NAMALWA (cell line): ENCODE measurements around the gene FBP1.
A peak's percentile ranks its signal among the peaks of the same experiment; 100 is the strongest.

Source experiments
- DNase-seq: peaks from one replicate; pipeline ENCODE4 v3.0.0-alpha.2; 2015; ENCODE audit warnings: low spot score

FBP1 gene

DNA sequence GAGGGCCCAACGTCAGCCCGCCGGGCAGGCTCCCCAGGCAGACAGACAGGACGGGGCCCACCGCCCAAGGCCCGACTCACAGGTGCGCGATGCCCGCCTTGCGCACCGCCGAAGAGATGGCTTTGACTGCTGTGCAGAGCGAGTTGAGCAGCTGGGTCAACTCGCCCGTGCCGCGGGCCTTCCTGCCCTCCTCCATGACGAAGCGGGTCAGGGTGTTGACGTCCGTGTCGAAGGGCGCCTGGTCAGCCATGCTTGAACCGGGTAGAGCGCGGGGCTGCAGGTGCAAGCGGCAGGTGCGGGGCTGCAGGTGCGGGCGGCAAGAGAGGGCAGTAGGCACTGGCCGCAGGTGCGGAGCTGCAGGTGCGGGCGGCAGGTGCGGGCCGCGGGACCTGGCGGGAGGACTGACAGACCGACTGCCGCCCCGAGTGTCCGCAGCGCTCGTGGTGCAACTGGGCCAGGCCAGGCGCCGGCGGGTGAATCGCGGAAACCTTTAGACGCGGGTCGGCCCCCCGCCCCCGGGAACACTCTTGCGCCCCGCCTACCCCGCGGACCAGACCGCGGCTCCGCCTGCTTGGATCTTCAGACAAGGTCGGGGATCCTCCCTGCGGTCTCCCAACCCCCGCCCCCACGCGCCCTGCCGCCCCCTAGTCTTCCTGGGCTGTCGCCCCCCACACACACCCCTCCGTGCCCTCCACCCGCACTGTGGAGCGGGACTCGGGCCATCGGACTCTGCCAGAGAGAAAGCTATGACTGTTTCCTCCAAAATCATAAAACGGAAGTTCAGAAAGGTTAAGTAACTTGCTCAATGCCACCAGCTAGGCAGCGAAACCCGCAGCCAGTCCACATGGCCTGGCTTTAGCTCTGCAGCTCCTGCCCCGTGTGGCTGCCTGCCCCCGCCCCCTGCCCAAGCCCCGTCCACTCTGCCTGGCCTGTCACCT lies at the start of gene FBP1:
TSS of gene FBP1 (minus strand) at position 458 of the 938 bp plus-strand sequence. CDS start at position 250, 208 bp downstream.
- no peak for DNase-seq

DNA sequence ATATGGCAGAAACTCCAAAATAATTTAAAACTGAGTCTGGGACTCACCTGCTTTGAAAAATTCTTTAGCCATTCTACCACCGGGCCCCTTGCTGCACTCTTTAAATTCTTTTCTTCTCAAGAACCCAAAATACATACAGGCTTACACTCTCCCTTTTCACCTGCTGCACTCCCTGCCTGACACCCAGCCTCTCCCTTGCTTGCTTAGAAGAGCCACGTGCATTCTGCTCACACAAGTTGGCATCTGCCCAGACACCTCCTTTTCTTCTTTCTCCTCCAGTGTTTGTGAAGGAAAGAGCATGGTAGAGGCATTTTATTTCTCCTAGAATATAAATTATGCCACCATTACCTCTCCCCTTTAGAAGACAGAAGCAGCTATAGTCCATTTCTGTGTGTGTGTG lies 48.1 kb upstream of the FBP1 start:
- DNase-seq, result no peak

DNA sequence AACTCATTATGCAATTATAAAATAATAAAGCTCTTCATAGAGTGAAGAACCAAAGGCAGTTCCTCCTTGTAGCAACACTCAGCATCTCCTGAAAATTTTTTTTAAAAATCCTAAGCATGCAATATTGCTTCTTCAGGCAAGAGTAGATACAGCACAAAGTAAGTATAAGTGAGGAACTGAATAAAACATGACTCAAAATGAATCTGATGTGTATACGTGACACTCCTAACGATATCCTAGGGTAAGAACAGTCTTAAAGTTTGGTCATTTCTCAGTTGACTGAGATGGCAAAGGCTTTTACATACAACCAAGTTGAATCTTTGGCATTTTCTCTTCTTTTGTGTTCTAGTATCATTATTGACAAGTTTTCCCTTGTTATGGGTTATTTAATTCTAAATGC lies 46.0 kb upstream of the FBP1 start:
- no peak for DNase-seq

DNA sequence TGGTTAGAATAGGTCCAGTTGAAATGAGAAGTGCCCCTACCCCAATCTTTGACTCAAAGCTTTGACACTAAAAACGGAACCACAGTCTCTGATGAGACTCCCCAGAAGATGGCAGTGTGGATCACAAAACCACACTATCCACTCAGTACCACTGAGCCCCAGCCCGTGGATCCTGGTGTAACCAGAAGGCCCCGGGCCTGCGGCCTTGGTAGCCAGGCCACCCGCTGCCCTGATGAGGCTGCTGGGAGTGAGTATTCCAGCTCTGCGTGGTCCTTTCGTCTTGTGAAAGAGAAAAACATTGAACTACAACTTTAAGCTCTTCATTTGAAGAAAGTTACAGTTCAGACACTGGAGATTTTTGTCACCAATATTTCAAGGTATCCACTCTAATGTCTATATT lies 42.2 kb upstream of the FBP1 start:
- peak; percentile 82 for DNase-seq

- no peak for DNase-seq
Observed at GRCh38 chr9:94680621-94681020, 41.3 kb upstream of the FBP1 start.

GRCh38 chr9:94680020-94680419 lies 40.7 kb upstream of the FBP1 start:
- no peak for DNase-seq

DNA sequence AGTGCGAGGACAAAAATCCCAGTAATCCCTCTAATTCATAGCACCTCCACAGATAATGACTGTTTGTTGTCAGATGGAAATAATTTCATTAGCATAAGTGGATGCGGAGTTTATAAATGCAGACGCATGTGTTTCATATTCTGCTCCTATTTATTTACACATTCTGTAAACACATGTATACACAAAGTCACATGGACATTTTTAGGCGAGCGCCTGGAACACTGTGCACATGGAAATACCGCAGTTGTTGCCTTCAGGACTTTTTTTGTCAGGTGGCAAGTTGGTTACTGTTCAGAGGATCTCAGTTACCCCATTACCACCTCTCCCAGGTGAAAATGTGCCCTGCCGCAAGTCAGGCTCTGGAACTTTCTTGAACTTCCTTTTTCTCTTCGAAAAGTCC lies 40.3 kb upstream of the FBP1 start:
- DNase-seq, result no peak

GRCh38 chr9:94677929-94678328 lies 38.6 kb upstream of the FBP1 start:
- DNase-seq, result no peak

GRCh38 chr9:94676446-94677131 lies 37.3 kb upstream of the FBP1 start:
- DNase-seq, result no peak

GRCh38 chr9:94675008-94675881 lies 35.9 kb upstream of the FBP1 start:
- DNase-seq, result no peak

- no peak for DNase-seq
Observed at GRCh38 chr9:94672811-94673487, 33.6 kb upstream of the FBP1 start.

DNA sequence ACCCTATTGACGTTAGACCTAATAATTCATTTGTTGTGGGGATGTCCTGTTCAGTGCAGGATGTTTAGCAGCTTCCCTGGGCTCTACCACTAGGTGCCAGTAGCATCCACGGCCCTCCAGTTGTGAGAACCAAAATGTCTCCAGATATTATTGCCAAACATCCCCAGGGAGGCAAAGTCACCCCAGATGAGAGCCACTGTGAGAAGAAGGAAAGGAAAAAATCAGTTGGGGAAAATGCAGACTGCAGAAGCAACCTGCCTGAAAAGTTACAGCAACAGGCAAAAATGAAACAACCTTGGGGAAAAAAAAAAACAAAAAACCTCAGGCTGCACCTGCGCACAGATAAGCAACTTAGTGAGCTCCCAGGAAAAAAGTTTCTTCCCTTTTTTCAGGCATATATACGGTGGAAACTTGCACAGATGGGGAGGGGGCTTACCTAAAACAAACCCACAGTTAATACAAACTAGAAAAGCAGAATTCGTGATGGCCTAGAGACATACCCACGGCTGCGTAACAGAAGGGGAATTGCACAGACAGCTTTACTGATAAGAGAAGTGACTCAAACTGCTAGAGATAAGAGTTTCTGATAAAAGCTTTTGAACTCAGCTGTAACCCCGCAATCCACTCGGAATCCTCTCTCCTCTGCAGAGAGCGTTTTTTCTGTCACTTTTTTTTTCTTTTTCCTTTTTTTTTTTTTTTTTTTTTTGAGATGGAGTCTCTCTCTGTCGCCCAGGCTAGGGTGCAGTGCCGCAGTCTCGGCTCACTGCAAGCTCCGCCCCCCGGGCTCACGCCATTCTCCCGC lies 29.8 kb upstream of the FBP1 start:
- DNase-seq, result peak; percentile 72

GRCh38 chr9:94668418-94668927 lies 29.2 kb upstream of the FBP1 start:
- DNase-seq, result no peak

DNA sequence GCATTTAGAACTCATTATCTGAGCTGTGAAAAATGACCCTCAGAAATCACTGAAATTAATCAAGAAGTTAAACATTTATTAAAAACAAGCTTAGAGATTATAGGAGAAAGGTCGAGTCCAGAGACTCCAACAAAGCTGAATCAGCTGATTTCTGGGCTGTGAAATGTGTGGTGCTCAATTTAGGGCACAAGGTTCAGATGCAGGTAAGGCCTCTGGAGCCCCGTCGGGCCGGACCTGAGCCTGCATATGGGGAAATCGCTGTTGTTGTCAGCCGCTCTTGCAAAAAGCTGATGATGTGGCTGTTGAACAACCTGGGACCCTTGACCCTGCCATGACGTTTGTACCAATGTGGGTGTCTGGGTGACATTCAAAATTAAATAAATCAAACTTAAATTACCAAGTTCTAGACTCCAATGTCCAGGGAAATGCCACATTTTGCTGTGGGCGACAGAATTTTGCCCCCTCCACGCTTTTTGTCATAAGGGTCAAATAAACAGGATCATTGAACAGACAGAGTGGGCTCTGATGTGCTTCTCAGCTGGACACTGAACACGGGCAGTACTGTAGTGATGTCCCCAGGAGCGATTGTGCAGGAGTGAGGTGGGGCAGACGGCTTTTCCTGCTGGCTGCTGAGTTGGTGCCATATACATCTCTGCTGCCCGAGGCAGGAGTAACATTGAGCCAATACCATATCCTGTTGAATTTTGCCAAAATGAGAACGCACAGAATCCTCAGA lies 27.2 kb upstream of the FBP1 start:
- DNase-seq, result no peak

DNA sequence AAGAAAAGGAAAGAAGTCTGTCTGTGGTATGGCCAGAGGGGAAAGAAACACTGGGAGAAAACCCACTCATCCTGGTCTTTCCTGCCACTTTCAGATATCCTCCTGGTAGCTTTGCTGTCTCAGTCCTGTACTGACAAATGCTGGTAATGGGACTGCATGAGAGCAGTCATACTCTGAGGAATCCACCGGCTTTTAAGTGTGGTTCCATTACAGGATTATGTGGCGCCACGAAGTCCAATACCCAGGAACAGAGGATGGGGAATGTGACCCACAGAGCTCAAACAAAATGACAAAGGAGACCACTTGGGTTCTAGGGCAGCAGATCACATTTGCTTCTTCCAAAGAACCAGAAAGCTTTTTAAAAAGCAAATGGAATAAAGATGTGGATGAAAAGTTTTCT lies 26.3 kb upstream of the FBP1 start:
- DNase-seq, result no peak

- DNase-seq, result no peak
Observed at GRCh38 chr9:94664801-94665200, 25.5 kb upstream of the FBP1 start.

DNA sequence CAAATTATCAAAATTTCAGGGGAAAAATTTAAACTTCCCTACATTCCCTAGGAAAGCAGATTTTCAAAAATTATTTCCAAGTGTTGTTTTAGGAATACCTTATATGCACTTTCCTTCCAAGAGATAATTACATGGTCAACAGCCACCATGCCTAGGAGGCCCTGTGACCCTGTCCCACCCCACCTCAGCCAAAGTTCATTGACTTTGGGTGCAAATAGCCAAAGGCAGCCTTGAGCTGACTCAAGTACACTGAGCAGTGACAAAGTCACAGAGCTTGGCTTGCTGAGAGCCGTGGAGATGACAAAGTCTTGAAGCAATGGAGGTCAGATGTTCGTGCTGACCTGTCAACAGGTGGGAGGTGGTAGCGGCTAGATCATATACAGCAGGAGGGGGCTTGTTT lies 24.3 kb upstream of the FBP1 start:
- DNase-seq, result no peak

- DNase-seq, result no peak
Observed at GRCh38 chr9:94663140-94663539, 23.8 kb upstream of the FBP1 start.

DNA sequence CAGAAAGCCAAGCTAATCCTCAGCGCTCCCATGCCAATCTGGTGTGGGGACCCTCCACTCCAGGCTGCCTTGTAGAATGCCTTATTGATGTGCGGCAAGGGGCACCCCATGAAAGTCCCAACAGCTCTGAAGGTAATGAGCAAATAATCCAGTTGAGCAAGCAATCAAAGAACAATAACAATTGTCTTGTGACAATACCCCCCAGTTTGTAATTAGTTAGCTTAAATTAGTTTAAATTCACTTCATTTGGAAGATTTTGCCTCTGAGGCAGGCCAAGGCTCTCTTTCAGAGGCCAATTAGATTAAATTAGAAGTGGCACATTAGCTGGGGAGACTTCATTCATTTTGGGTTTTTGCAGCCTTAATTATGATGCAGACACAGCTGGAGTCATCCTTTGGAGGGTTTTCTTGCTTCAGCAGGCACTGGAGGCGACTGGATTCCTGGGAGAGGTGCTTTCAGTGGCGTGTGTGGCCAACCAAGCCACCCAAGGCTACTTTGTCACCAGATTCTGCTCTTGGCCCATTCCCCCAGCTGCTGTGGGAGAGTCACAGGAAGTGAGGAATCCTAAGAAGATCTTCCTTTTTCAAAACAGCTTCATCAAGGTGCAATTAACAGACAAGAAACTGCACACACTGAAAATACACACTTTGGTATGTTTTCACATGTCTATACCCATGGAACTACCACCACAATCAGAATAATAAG lies 17.9 kb upstream of the FBP1 start:
- no peak for DNase-seq
